Activated naive CD4-positive, alpha-beta T cell treated with anti-CD3 and anti-CD28 coated beads, Interleukin-2, amount 50 U/mL, for 72 hours (primary cell): ENCODE results near the gene KIF26B. TPM values are rescaled to one million over a fixed set of nuclear protein-coding genes. Genes with fewer than 3 reads are reported as not detected.
"Not testable (repeated sequence)": the region's sequence is repeated elsewhere in the genome, so short reads cannot be mapped to it uniquely, and the experiment has no call there.

Experiments used
- ATAC-seq, 2 donors: fragments of 150-1000 bp; cut with Tn5 transposase; 2 replicates each; pipeline ENCODE4 v1.10.0; 2021; ENCODE audit warnings: mild to moderate bottlenecking in 2 of 2, moderate library complexity in 2 of 2
- DNase-seq, 2 donors: peaks; one replicate each; pipeline ENCODE4 v3.0.0; 2021 to 2022; ENCODE audit warnings: low spot score in 2 of 2
- H3K27ac Mint-ChIP-seq, 2 donors: one replicate each; pipeline ENCODE4 v1.8.0; 2022; ENCODE audit warnings: mild to moderate bottlenecking in 2 of 2, mixed read lengths in 2 of 2
- H3K36me3 Mint-ChIP-seq, 2 donors: one replicate each; pipeline ENCODE4 v1.8.0; 2022; ENCODE audit warnings: mixed read lengths in 2 of 2
- H3K9me3 Mint-ChIP-seq, 2 donors: one replicate each; pipeline ENCODE4 v1.8.0; 2022; ENCODE audit warnings: mixed read lengths in 2 of 2
- total RNA-seq, 2 donors: library from RNA; stranded (reverse); gene quantifications; one replicate each; pipeline ENCODE4 v1.2.3, GENCODE V29; 2022

Gene KIF26B
- total RNA-seq, 2 donors from 2014 or later = 0.16 to 0.25 TPM

- Mint-ChIP-seq H3K27ac (no peak overlapping the region), H3K36me3 (no peaks in the 10 kb centered on the region), H3K9me3 (peaks cover 0 to 5% of the 10 kb centered on the region in 2 donors)
- ATAC-seq (no peak), DNase-seq (no peak)
Observed at GRCh38 chr1:245715970-245716369, 561.2 kb downstream of the KIF26B start.

- Mint-ChIP-seq H3K27ac (peak overlapping the region in 1 of 2 donors; percentile 3), H3K9me3 (peaks cover 0 to 5% of the 10 kb centered on the region in 2 donors), H3K36me3 (no peaks in the 10 kb centered on the region)
- ATAC-seq = no peak
- DNase-seq = no peak
Observed at GRCh38 chr1:245716561-245716960, 561.8 kb downstream of the KIF26B start.

GRCh38 chr1:245717611-245718010 lies 562.8 kb downstream of the KIF26B start:
- DNase-seq (no peak), ATAC-seq (no peak)
- Mint-ChIP-seq H3K9me3 (peaks cover 0 to 5% of the 10 kb centered on the region in 2 donors), H3K36me3 (no peaks in the 10 kb centered on the region), H3K27ac (no peak overlapping the region)

- DNase-seq = no peak
- H3K9me3 Mint-ChIP-seq = peaks cover 0 to 5% of the 10 kb centered on the region in 2 donors
- ATAC-seq = no peak
Observed at GRCh38 chr1:245718123-245718522, 563.3 kb downstream of the KIF26B start.

GRCh38 chr1:245718951-245719350 lies 564.2 kb downstream of the KIF26B start:
- Mint-ChIP-seq H3K27ac (no peak overlapping the region), H3K36me3 (no peaks in the 10 kb centered on the region), H3K9me3 (peaks cover 0 to 5% of the 10 kb centered on the region in 2 donors)
- ATAC-seq = no peak
- DNase-seq = no peak

More at GRCh38 chr1:245718123-245718522, 563.3 kb downstream of the KIF26B start:
- Mint-ChIP-seq H3K36me3 (no peaks in the 10 kb centered on the region), H3K27ac (no peak overlapping the region)

GRCh38 chr1:245721488-245721887 lies 566.7 kb downstream of the KIF26B start:
- DNase-seq = no peak
- H3K27ac Mint-ChIP-seq = no peak overlapping the region
- H3K36me3 Mint-ChIP-seq = peaks cover 2 to 20% of the 10 kb centered on the region in 2 donors
- ATAC-seq = no peak
- H3K9me3 Mint-ChIP-seq = peaks cover 5 to 23% of the 10 kb centered on the region in 2 donors

GRCh38 chr1:245728035-245728434 lies 573.2 kb downstream of the KIF26B start:
- DNase-seq, H3K27ac Mint-ChIP-seq, ATAC-seq: not testable (repeated sequence)
- H3K9me3 Mint-ChIP-seq = peaks cover 41% of the 10 kb centered on the region in 2 donors
- H3K36me3 Mint-ChIP-seq = peaks cover 18 to 59% of the 10 kb centered on the region in 2 donors

- DNase-seq (no peak), ATAC-seq (no peak)
- Mint-ChIP-seq H3K27ac (no peak overlapping the region), H3K36me3 (peaks cover 18 to 45% of the 10 kb centered on the region in 2 donors), H3K9me3 (peaks cover 32 to 46% of the 10 kb centered on the region in 2 donors)
Observed at GRCh38 chr1:245730801-245731200, 576.0 kb downstream of the KIF26B start.

GRCh38 chr1:245740336-245740735 lies 585.6 kb downstream of the KIF26B start:
- Mint-ChIP-seq H3K36me3 (peaks cover 6 to 19% of the 10 kb centered on the region in 2 donors), H3K9me3 (peaks cover 14 to 20% of the 10 kb centered on the region in 2 donors)
- not testable (repeated sequence) for ATAC-seq, DNase-seq, H3K27ac Mint-ChIP-seq

- ATAC-seq = no peak
- Mint-ChIP-seq H3K9me3 (peaks cover 14 to 22% of the 10 kb centered on the region in 2 donors), H3K36me3 (peaks cover 25 to 40% of the 10 kb centered on the region in 2 donors), H3K27ac (no peak overlapping the region)
- DNase-seq = no peak
Observed at GRCh38 chr1:245742896-245743295, 588.1 kb downstream of the KIF26B start.

GRCh38 chr1:245748240-245748639 lies 593.5 kb downstream of the KIF26B start:
- Mint-ChIP-seq H3K36me3 (peaks cover 64 to 72% of the 10 kb centered on the region in 2 donors), H3K27ac (no peak overlapping the region), H3K9me3 (peaks cover 21 to 22% of the 10 kb centered on the region in 2 donors)
- ATAC-seq (no peak), DNase-seq (no peak)

- no peak for ATAC-seq
- Mint-ChIP-seq H3K36me3 (peaks cover 66 to 72% of the 10 kb centered on the region in 2 donors), H3K9me3 (peaks cover 22% of the 10 kb centered on the region in 2 donors), H3K27ac (no peak overlapping the region)
- DNase-seq = no peak
Observed at GRCh38 chr1:245748646-245749045, 593.9 kb downstream of the KIF26B start.

- peaks cover 66 to 71% of the 10 kb centered on the region in 2 donors for H3K36me3 Mint-ChIP-seq
- no peak overlapping the region for H3K27ac Mint-ChIP-seq
- DNase-seq (no peak), ATAC-seq (no peak)
- H3K9me3 Mint-ChIP-seq = peaks cover 20 to 22% of the 10 kb centered on the region in 2 donors
Observed at GRCh38 chr1:245749053-245749452, 594.3 kb downstream of the KIF26B start.

- peaks cover 61 to 62% of the 10 kb centered on the region in 2 donors for H3K36me3 Mint-ChIP-seq
- ATAC-seq = no peak
- no peak for DNase-seq
- no peak overlapping the region for H3K27ac Mint-ChIP-seq
- H3K9me3 Mint-ChIP-seq = peaks cover 11 to 17% of the 10 kb centered on the region in 2 donors
Observed at GRCh38 chr1:245750261-245750660, 595.5 kb downstream of the KIF26B start.

- DNase-seq (no peak), ATAC-seq (no peak)
- H3K36me3 Mint-ChIP-seq = peaks cover 52 to 59% of the 10 kb centered on the region in 2 donors
- peak overlapping the region in 1 of 2 donors; percentile 72 for H3K27ac Mint-ChIP-seq
- peaks cover 13 to 17% of the 10 kb centered on the region in 2 donors for H3K9me3 Mint-ChIP-seq
Observed at GRCh38 chr1:245751116-245751515, 596.3 kb downstream of the KIF26B start.

GRCh38 chr1:245751726-245752470 lies 597.1 kb downstream of the KIF26B start:
- Mint-ChIP-seq H3K36me3 (peaks cover 47 to 59% of the 10 kb centered on the region in 2 donors), H3K9me3 (peaks cover 18 to 21% of the 10 kb centered on the region in 2 donors), H3K27ac (no peak overlapping the region)
- ATAC-seq (no peak), DNase-seq (no peak)

- DNase-seq = no peak
- H3K36me3 Mint-ChIP-seq = peaks cover 41 to 58% of the 10 kb centered on the region in 2 donors
- ATAC-seq = no peak
- no peak overlapping the region for H3K27ac Mint-ChIP-seq
- H3K9me3 Mint-ChIP-seq = peaks cover 18 to 27% of the 10 kb centered on the region in 2 donors
Observed at GRCh38 chr1:245752561-245752960, 597.8 kb downstream of the KIF26B start.

- DNase-seq (no peak), ATAC-seq (no peak)
- Mint-ChIP-seq H3K9me3 (peaks cover 18 to 31% of the 10 kb centered on the region in 2 donors), H3K36me3 (peaks cover 34 to 62% of the 10 kb centered on the region in 2 donors), H3K27ac (no peak overlapping the region)
Observed at GRCh38 chr1:245753807-245754206, 599.0 kb downstream of the KIF26B start.
